ENCODE results near the gene UCP2. TPM values are rescaled to one million over a fixed set of nuclear protein-coding genes. Genes with fewer than 3 reads are reported as not detected.

Gene UCP2
- total RNA-seq, 2 experiments from 2014 or later, result 467 to 468 TPM

GRCh38 chr11:73981051-73981805 is 1.4 kb downstream of the UCP2 start:
- peak overlapping the region; percentile 87 for H3K4me3 ChIP-seq (ENCODE audit: low read length)
- no peaks in the 10 kb centered on the region for H3K27me3 ChIP-seq (ENCODE audit: control insufficient read depth in 1 of 2, insufficient read depth in 2 of 2, low read length in 2 of 2)
- H3K27me3 Mint-ChIP-seq, result no peaks in the 10 kb centered on the region
- H3K9me3 ChIP-seq (ENCODE audit: control insufficient read depth in 1 of 2, insufficient read depth in 1 of 2, low read length in 2 of 2), result no peaks in the 10 kb centered on the region
- peak overlapping the region; percentile 72 to 96 for H3K27ac ChIP-seq (ENCODE audit: low read depth in 1 of 2, low read length in 2 of 2)
- peaks cover 75% of the 10 kb centered on the region for H3K4me1 Mint-ChIP-seq (ENCODE audit: low read depth)
- DNase-seq (peak in 2 of 14 experiments; percentile 28 to 32), ATAC-seq (ENCODE audit: poor library complexity) (no peak)
- TF ChIP-seq, protein P1, sequence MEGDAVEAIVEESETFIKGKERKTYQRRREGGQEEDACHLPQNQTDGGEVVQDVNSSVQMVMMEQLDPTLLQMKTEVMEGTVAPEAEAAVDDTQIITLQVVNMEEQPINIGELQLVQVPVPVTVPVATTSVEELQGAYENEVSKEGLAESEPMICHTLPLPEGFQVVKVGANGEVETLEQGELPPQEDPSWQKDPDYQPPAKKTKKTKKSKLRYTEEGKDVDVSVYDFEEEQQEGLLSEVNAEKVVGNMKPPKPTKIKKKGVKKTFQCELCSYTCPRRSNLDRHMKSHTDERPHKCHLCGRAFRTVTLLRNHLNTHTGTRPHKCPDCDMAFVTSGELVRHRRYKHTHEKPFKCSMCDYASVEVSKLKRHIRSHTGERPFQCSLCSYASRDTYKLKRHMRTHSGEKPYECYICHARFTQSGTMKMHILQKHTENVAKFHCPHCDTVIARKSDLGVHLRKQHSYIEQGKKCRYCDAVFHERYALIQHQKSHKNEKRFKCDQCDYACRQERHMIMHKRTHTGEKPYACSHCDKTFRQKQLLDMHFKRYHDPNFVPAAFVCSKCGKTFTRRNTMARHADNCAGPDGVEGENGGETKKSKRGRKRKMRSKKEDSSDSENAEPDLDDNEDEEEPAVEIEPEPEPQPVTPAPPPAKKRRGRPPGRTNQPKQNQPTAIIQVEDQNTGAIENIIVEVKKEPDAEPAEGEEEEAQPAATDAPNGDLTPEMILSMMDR (IDR thresholded peaks at IDR 0.05), result no peak
- CTCF ChIA-PET, result interaction anchor here (0.9 to 4.2 kb wide), 7 partner anchors 10 to 34 kb away, joined by 4 to 26 read pairs (median 10); partner anchors contain the start of gene UCP3
- H3K27ac Mint-ChIP-seq, result peak overlapping the region; percentile 98
- H3K36me3 ChIP-seq (ENCODE audit: insufficient read depth, low read length), result peaks cover 56% of the 10 kb centered on the region
- H3K36me3 Mint-ChIP-seq (ENCODE audit: low read depth), result peaks cover 70% of the 10 kb centered on the region
- POLR2A ChIA-PET, result interaction anchor here (0.7 to 18.9 kb wide), 8 partner anchors 12 to 189 kb away, joined by 3 to 366 read pairs (median 61); partner anchors contain the start of genes C2CD3, PPME1 and UCP3
- peak overlapping the region; percentile 100 for H3K4me3 Mint-ChIP-seq
- intact Hi-C loops (cut with DNase I, micrococcal nuclease), result loop anchor here (2.0 to 5.0 kb wide), 2 partner anchors 16 to 191 kb away; partner anchors contain the start of genes C2CD3 (in 1 of the 2) and PPME1 (in 1 of the 2)
- peaks cover 69% of the 10 kb centered on the region for H3K4me1 ChIP-seq (ENCODE audit: insufficient read depth, low read length)
- no peaks in the 10 kb centered on the region for H3K9me3 Mint-ChIP-seq

- no peaks in the 10 kb centered on the region for H3K9me3 Mint-ChIP-seq
- intact Hi-C loops (cut with DNase I, micrococcal nuclease), result loop anchor here (1.0 to 5.0 kb wide), 4 partner anchors 15 to 192 kb away; partner anchors contain the start of genes C2CD3 (in 1 of the 2) and PPME1 (in 1 of the 2)
- ATAC-seq (ENCODE audit: poor library complexity) (peak; percentile 66), DNase-seq (peak; percentile 70 to 96 (median 81))
- no peaks in the 10 kb centered on the region for H3K27me3 ChIP-seq (ENCODE audit: control insufficient read depth in 1 of 2, insufficient read depth in 2 of 2, low read length in 2 of 2)
- H3K9me3 ChIP-seq (ENCODE audit: control insufficient read depth in 1 of 2, insufficient read depth in 1 of 2, low read length in 2 of 2), result no peaks in the 10 kb centered on the region
- ChIA-PET POLR2A (interaction anchor here (0.7 to 18.9 kb wide), 15 partner anchors 11 to 513 kb away, joined by 3 to 366 read pairs (median 5); partner anchors contain the start of genes C2CD3, LIPT2, PPME1 and RAB6A), CTCF (interaction anchor here (0.9 to 4.2 kb wide), 8 partner anchors 10 to 35 kb away, joined by 3 to 26 read pairs (median 8); partner anchors contain the start of gene UCP3)
- H3K4me3 ChIP-seq (ENCODE audit: low read length), result peak overlapping the region; percentile 87
- TF ChIP-seq, protein P1 (IDR thresholded peaks at IDR 0.05), result no peak
- H3K4me1 Mint-ChIP-seq (ENCODE audit: low read depth), result peaks cover 85% of the 10 kb centered on the region
- peak overlapping the region; percentile 72 to 96 for H3K27ac ChIP-seq (ENCODE audit: low read depth in 1 of 2, low read length in 2 of 2)
- H3K27ac Mint-ChIP-seq, result peak overlapping the region; percentile 98
- peaks cover 78% of the 10 kb centered on the region for H3K4me1 ChIP-seq (ENCODE audit: insufficient read depth, low read length)
- H3K36me3 ChIP-seq (ENCODE audit: insufficient read depth, low read length), result peaks cover 66% of the 10 kb centered on the region
- H3K4me3 Mint-ChIP-seq, result peak overlapping the region; percentile 100
- no peaks in the 10 kb centered on the region for H3K27me3 Mint-ChIP-seq
- H3K36me3 Mint-ChIP-seq (ENCODE audit: low read depth), result peaks cover 80% of the 10 kb centered on the region
Observed at GRCh38 chr11:73980001-73980961, 2.4 kb downstream of the UCP2 start.

Measured in CD4-positive, alpha-beta T cell (primary cell).